Erythroblast (primary cell): ENCODE measurements around the gene PRF1.

Experiments
- GATA1 ChIP-seq: IDR thresholded peaks from 2 replicates; pipeline ENCODE4 v1.6.1; 2011; ENCODE audit warnings: low read depth, mild to moderate bottlenecking, control low read depth, low read length, moderate library complexity
- POLR2A ChIP-seq: IDR thresholded peaks from 2 replicates; pipeline ENCODE4 v1.6.1; 2011; ENCODE audit warnings: mild to moderate bottlenecking, low read length

DNA sequence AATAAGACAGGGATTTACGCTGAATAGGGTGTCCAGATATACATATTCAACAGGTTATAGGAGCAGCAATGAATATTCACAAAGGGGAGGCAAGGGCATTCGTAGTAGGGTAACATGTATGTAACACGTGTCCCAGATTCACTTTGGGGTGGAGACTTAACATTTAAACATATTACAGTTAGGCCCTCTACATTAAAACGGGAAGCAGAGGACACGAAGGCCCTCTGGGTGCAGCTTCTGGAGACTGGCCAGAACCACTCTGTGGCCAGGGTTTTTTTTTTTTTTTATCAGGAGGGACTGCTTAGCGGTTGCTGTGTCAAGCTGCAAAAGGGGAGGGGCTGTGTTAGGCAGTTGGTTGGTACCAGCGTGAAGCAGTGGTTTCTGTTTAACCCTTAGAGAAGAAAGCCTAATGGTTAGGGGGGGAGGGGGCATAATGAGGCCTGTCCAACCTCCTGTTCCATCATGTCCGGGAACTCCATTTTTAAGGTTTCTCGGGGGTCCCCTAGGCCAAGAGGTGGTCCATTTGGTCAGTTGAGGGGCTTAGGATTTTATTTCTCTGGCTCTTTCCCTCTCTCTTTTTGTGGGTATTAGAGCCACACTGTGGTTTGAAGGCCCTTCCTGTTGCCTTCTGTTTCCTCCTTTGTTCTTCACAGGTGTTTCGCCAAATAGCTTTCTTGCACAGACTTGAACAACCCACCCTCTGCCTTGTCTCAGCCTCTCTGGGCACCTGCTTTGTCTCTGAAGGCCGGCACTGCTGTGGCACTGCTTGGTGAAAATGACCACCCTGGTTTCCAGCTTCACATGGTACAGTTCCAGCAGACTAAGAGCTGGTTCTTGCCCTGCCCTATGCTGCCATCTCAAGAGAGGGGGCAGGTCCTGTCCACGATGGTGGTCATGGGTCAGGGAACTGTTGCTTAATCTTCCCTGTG lies 26.4 kb downstream of the PRF1 start:
- TF ChIP-seq POLR2A (no peak), GATA1 (no peak)
